K562 (cell line): ENCODE data around the gene TPX2. TPM values are rescaled to one million over a fixed set of nuclear protein-coding genes. Genes with fewer than 3 reads are reported as not detected.

Experiments used
- ATAC-seq: fragments of 200-7000 bp; cut with Tn5 transposase; 3 replicates; pipeline ENCODE4 v1.9.1; 2020; ENCODE audit warnings: moderate library complexity
- BruUV-seq: library from RNA; stranded (reverse); fragments of 400-500 nt; replicated peaks from 2 replicates; lab custom pipeline; 2021; lab: Mats Ljungman, UMichigan
- CTCF ChIA-PET: fragments of 300-600 bp; formaldehyde crosslinking; extraction: SDS; loops from one replicate; lab custom pipeline; 2021; ENCODE audit warnings: low intra/inter-chr PET ratio; lab: Yijun Ruan, JAX
- POLR2A ChIA-PET: fragments of 300-600, 350-650 bp; sonication (Branson Sonifier 250); formaldehyde crosslinking; extraction: SDS; loops from one replicate; lab custom pipeline; 2021; ENCODE audit warnings: antibody characterized with exemption, inconsistent platforms; lab: Yijun Ruan, JAX
- DNase-seq, 4 experiments: peaks; one replicate each; pipeline versions ENCODE4 v3.0.0 to v3.0.0-alpha.2; 2011 to 2018; ENCODE audit warnings: low spot score in 3 of 4, mixed read lengths in 3 of 4; ENCODE audit errors: extremely low read depth in 1 of 4
- FAIRE-seq: peaks from 2 replicates; lab custom pipeline; 2011; peaks lifted over from hg19 to GRCh38; lab: Jason Lieb, UNC
- H2AFZ ChIP-seq: 2 replicates; pipeline ENCODE4 v1.6.0; 2011; ENCODE audit warnings: low read depth, low read length, control low read depth, inconsistent platforms
- H3K27ac ChIP-seq: fragments of 200-600 bp; 3 replicates; pipeline ENCODE4 v1.8.0; 2011; ENCODE audit warnings: low read depth, mild to moderate bottlenecking, control low read depth, inconsistent platforms, low read length, moderate library complexity, mixed read lengths; ENCODE audit errors: extremely low read depth
- H3K27me3 ChIP-seq, 2 experiments: fragments of 300-600 bp in 1 of 2; 2 replicates in 1 of 2; 3 replicates in 1 of 2; pipeline versions ENCODE4 v1.6.0 to v1.8.0; 2011; ENCODE audit warnings: inconsistent platforms in 2 of 2, low read length in 2 of 2, mild to moderate bottlenecking in 1 of 2, mixed read lengths in 1 of 2, moderate library complexity in 1 of 2; ENCODE audit not compliant: control insufficient read depth in 2 of 2, insufficient read depth in 2 of 2
- H3K36me3 ChIP-seq: fragments of 300-600 bp; 3 replicates; pipeline ENCODE4 v1.8.0; 2011; ENCODE audit warnings: mild to moderate bottlenecking, low read length, inconsistent platforms; ENCODE audit not compliant: control insufficient read depth, insufficient read depth
- H3K4me1 ChIP-seq, 2 experiments: fragments of 200-600 bp in 1 of 2; replicated peaks in 1 of 2; 2 replicates in 1 of 2; 3 replicates in 1 of 2; pipeline versions ENCODE4 v1.5.1 to v1.8.0; 2011; ENCODE audit warnings: inconsistent platforms in 2 of 2, low read length in 2 of 2, mild to moderate bottlenecking in 1 of 2, mixed read lengths in 1 of 2, moderate library complexity in 1 of 2; ENCODE audit not compliant: control insufficient read depth in 2 of 2, insufficient read depth in 2 of 2
- H3K4me2 ChIP-seq: 2 replicates; pipeline ENCODE4 v1.6.1; 2011; ENCODE audit warnings: low read length, control low read depth, inconsistent platforms, mixed read lengths; ENCODE audit not compliant: insufficient read depth
- H3K4me3 ChIP-seq: fragments of 200-600 bp; sonication (generic), shearing (Covaris generic); 2 replicates; pipeline ENCODE4 v1.5.1; 2016; ENCODE audit warnings: control low read depth, inconsistent platforms
- H3K79me2 ChIP-seq: fragments of 200-600 bp; 3 replicates; pipeline ENCODE4 v1.8.0; 2011; ENCODE audit warnings: low read length, inconsistent platforms; ENCODE audit not compliant: control insufficient read depth, insufficient read depth
- H3K9ac ChIP-seq, 2 experiments: 2 replicates each; pipeline versions ENCODE4 v1.6.0 to v1.6.1; 2011; ENCODE audit warnings: low read depth in 2 of 2, low read length in 2 of 2, control low read depth in 1 of 2, inconsistent platforms in 1 of 2, mild to moderate bottlenecking in 1 of 2, mixed read lengths in 1 of 2; ENCODE audit not compliant: insufficient read depth in 1 of 2
- H3K9me1 ChIP-seq: one replicate; pipeline ENCODE4 v1.6.0; 2011; ENCODE audit warnings: inconsistent platforms, mild to moderate bottlenecking, low read length, moderate library complexity; ENCODE audit not compliant: control insufficient read depth, insufficient read depth
- H3K9me3 ChIP-seq: replicated peaks from 2 replicates; pipeline ENCODE4 v1.5.1; 2011; ENCODE audit warnings: low read depth, low read length, inconsistent platforms; ENCODE audit not compliant: control insufficient read depth, insufficient read depth
- H4K20me1 ChIP-seq: replicated peaks from 2 replicates; pipeline ENCODE4 v1.6.1; 2011; ENCODE audit warnings: low read length, inconsistent platforms, mixed read lengths; ENCODE audit not compliant: control insufficient read depth, insufficient read depth
- DNMT1 ChIP-seq: fragments of 450-650 bp; IDR thresholded peaks from 2 replicates; pipeline ENCODE4 v1.6.1; 2016; ENCODE audit warnings: antibody characterized with exemption, mild to moderate bottlenecking
- E2F3 ChIP-seq: fragments of 250-450 bp; sonication (Bioruptor Pico); IDR thresholded peaks from 2 replicates; pipeline ENCODE4 v1.4.0; 2020; ENCODE audit warnings: mild to moderate bottlenecking
- E4F1 ChIP-seq: fragments of 250-450 bp; sonication (Bioruptor Pico); IDR thresholded peaks from 2 replicates; pipeline ENCODE4 v1.5.0; 2021; ENCODE audit warnings: mild to moderate bottlenecking, borderline replicate concordance
- ESRRA ChIP-seq: fragments of 450-650 bp; IDR thresholded peaks from 2 replicates; pipeline ENCODE4 v1.6.1; 2014; ENCODE audit warnings: low read depth, mild to moderate bottlenecking, moderate library complexity, borderline replicate concordance
- IFI16 ChIP-seq: fragments of 250-450 bp; sonication (Bioruptor Pico); IDR thresholded peaks from 2 replicates; pipeline ENCODE4 v2.1.2; 2022; ENCODE audit warnings: mild to moderate bottlenecking, inconsistent platforms
- LEF1 ChIP-seq: fragments of 450-650 bp; IDR thresholded peaks from 2 replicates; pipeline ENCODE4 v1.6.1; 2016; ENCODE audit warnings: mild to moderate bottlenecking
- NCOA1 ChIP-seq: fragments of 450-650 bp; IDR thresholded peaks from 2 replicates; pipeline ENCODE4 v1.6.1; 2016; ENCODE audit warnings: low read depth
- NR2F6 ChIP-seq: fragments of 450-650 bp; formaldehyde crosslinking; IDR thresholded peaks from 2 replicates; pipeline ENCODE4 v1.4.0; 2020; ENCODE audit warnings: mild to moderate bottlenecking
- PRPF4 ChIP-seq: fragments of 200-400 bp; formaldehyde crosslinking; IDR thresholded peaks from one replicate; pipeline ENCODE4 v1.6.1; 2017; ENCODE audit warnings: low read length, low read depth, mild to moderate bottlenecking; ENCODE audit not compliant: insufficient read depth, poor library complexity, severe bottlenecking
- PTBP1 ChIP-seq: fragments of 200-400 bp; formaldehyde crosslinking; IDR thresholded peaks from 2 replicates; pipeline ENCODE4 v1.6.1; 2017; ENCODE audit warnings: low read depth, low read length
- RBM25 ChIP-seq: fragments of 200-400 bp; formaldehyde crosslinking; IDR thresholded peaks from 2 replicates; pipeline ENCODE4 v1.6.1; 2018; ENCODE audit warnings: low read length, low read depth, moderate library complexity; ENCODE audit not compliant: severe bottlenecking
- RFX5 ChIP-seq: IDR thresholded peaks from 2 replicates; pipeline ENCODE4 v1.6.1; 2011; ENCODE audit warnings: low read depth, mild to moderate bottlenecking, improper control_type of control experiment, low read length
- SNRNP70 ChIP-seq: fragments of 200-400 bp; formaldehyde crosslinking; optimal IDR thresholded peaks from 2 replicates; pipeline ENCODE3; 2017; ENCODE audit warnings: low read depth, low read length
- TRIM25 ChIP-seq: fragments of 450-650 bp; IDR thresholded peaks from 2 replicates; pipeline ENCODE4 v1.7.0; 2016; ENCODE audit warnings: borderline replicate concordance
- ZEB2 ChIP-seq: fragments of 450-650 bp; IDR thresholded peaks from 2 replicates; pipeline ENCODE4 v1.6.1; 2016
- ZNF23 ChIP-seq: fragments of 250-450 bp; sonication (Bioruptor Pico); IDR thresholded peaks from 2 replicates; pipeline ENCODE4 v1.4.0; 2020; ENCODE audit warnings: mild to moderate bottlenecking
- ZNF354B ChIP-seq: fragments of 250-450 bp; sonication (Bioruptor Pico); IDR thresholded peaks from 2 replicates; pipeline ENCODE4 v1.4.0; 2020
- ZNF707 ChIP-seq: fragments of 250-450 bp; sonication (Bioruptor Pico); conservative IDR thresholded peaks from 2 replicates; pipeline ENCODE4 v1.8.0; 2022; ENCODE audit warnings: inconsistent platforms, mild to moderate bottlenecking, moderate library complexity
- ZNF76 ChIP-seq: fragments of 250-450 bp; sonication (Bioruptor Pico); IDR thresholded peaks from 2 replicates; pipeline ENCODE4 v1.4.0; 2020; ENCODE audit warnings: mild to moderate bottlenecking, moderate library complexity, borderline replicate concordance
- WGBS: fragments of 100-300 bp; shearing (Covaris generic); methylation state at CpG from one replicate; pipeline ENCODE4 v1.1.6; 2016; ENCODE audit warnings: low coverage, mixed read lengths; ENCODE audit not compliant: insufficient coverage; ENCODE audit errors: missing lambda C conversion rate; 5-methylcytosine and 5-hydroxymethylcytosine counted together
- in situ Hi-C: fragments of 300-500 bp; cut with MboI; formaldehyde crosslinking; loops from 4 replicates; pipeline ENCODE4 v1.15.0; 2018; ENCODE audit warnings: inconsistent platforms, mixed read lengths
- intact Hi-C: fragments of 100-400 bp; cut with micrococcal nuclease; formaldehyde crosslinking; loops from 2 replicates; pipeline ENCODE4 v1.14.2; 2022
- polyA plus RNA-seq, 8 experiments: library from polyadenylated mRNA; depleted of rRNA in 4 of 8; stranded (reverse) in 5 of 8; unstranded in 3 of 8; fragments of >200 nt; fragmentation: Nextera tagmentation in 2 of 8; fragmentation: Illumina TruSeq in 1 of 8; extraction: Ambion mirVana in 2 of 8; extraction: Trizol in 1 of 8; gene quantifications; 2 replicates each; pipeline versions ENCODE4 v1.2.1 to v1.2.3, GENCODE V29; 2011 to 2014; ENCODE audit warnings: inconsistent platforms in 1 of 8, missing spikeins in 1 of 8
- total RNA-seq, 7 experiments: library from RNA; depleted of rRNA in 6 of 7; stranded (reverse); fragments of >200 nt in 6 of 7; fragmentation: Illumina TruSeq in 2 of 7; extraction: Trizol in 2 of 7; gene quantifications; 2 replicates each; pipeline versions ENCODE4 v1.2.1 to v1.2.3, GENCODE V29; 2011 to 2021; ENCODE audit warnings: low replicate concordance in 1 of 7
- TF ChIP-seq, protein P1 (sequence below): sonication (generic); formaldehyde crosslinking; IDR thresholded peaks from 2 replicates; pipeline ENCODE4 v1.8.0; 2022; ENCODE audit warnings: missing genetic modification reagents, mild to moderate bottlenecking, borderline replicate concordance

TPX2 gene
- total and polyA plus RNA-seq, 9 of the 15 experiments (the other 6 are each of a cell fraction or from before 2014, with no cell fraction given): 48.0 to 241 (median 133) TPM

DNA sequence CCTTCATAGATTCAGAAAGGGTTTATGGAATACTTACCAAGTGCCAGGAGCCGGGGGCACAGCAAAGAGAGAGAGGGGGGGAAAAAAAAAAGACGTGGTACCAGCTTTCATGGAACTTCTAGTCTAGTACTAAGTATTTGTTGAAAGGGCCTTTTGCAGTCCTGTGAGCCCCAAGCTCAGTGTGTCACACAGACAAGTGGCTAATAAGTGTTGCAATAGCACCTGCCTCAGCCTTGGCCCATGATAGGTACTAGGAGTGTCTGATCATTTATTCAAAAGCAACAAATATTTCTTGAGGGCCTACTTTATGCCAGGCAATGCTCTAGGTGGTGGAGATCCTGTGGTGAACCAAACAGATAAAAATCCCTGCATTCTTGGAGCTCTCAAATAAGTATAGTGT lies 88.0 kb downstream of the TPX2 start:
- no peak overlapping the region for H3K4me3 ChIP-seq
- BruUV-seq: no TSS peak
- H3K9me1 ChIP-seq: no peaks in the 10 kb centered on the region
- intact Hi-C loops (loop anchor here (10.0 kb wide), 2 partner anchors 208 to 828 kb away; no protein-coding TSS in a partner anchor), in situ Hi-C loops (loop anchor here (25.0 kb wide), 1 partner anchor 835 kb away; the partner anchor contains the start of gene C20orf203)
- FAIRE-seq (no peak), ATAC-seq (no peak), DNase-seq (no peak)
- H3K4me2 ChIP-seq: no peak overlapping the region
- ChIA-PET CTCF (interaction anchor here (1.0 to 1.6 kb wide), 3 partner anchors 19 to 206 kb away, joined by 3 read pairs; no protein-coding TSS in a partner anchor), POLR2A (interaction anchor here (0.6 to 1.2 kb wide), 4 partner anchors 9 to 1470 kb away, joined by 3 read pairs; no protein-coding TSS in a partner anchor)
- H4K20me1 ChIP-seq: peaks cover 4% of the 10 kb centered on the region; the same call in 1 of the 2 replicates
- peaks cover 0 to 11% of the 10 kb centered on the region in 2 experiments; a peak in 3 of 5 replicates for H3K4me1 ChIP-seq
- no peak overlapping the region for H3K27ac ChIP-seq
- H3K9ac ChIP-seq: no peak overlapping the region
- H3K36me3 ChIP-seq: no peaks in the 10 kb centered on the region
- peaks cover 11 to 16% of the 10 kb centered on the region in 2 experiments; a peak in 3 of 5 replicates for H3K27me3 ChIP-seq
- TF ChIP-seq NR2F6 (no peak), ZEB2 (no peak), RBM25 (no peak), NCOA1 (no peak), ZNF76 (CRISPR knock-in tag) (no peak), SNRNP70 (no peak), TRIM25 (no peak), E4F1 (CRISPR knock-in tag) (no peak), DNMT1 (no peak), ESRRA (no peak), RFX5 (no peak), PTBP1 (no peak), ZNF354B (no peak), ZNF707 (CRISPR knock-in tag) (no peak), E2F3 (CRISPR knock-in tag) (no peak), PRPF4 (no peak), IFI16 (no peak), LEF1 (no peak), ZNF23 (CRISPR knock-in tag) (no peak)
- TF ChIP-seq, protein P1, sequence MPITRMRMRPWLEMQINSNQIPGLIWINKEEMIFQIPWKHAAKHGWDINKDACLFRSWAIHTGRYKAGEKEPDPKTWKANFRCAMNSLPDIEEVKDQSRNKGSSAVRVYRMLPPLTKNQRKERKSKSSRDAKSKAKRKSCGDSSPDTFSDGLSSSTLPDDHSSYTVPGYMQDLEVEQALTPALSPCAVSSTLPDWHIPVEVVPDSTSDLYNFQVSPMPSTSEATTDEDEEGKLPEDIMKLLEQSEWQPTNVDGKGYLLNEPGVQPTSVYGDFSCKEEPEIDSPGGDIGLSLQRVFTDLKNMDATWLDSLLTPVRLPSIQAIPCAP (CRISPR knock-in tag): no peak
- no peaks in the 10 kb centered on the region for H3K79me2 ChIP-seq
- no peak overlapping the region for H2AFZ ChIP-seq
- WGBS: 30% methylated on average over 2 of the region's 2 CpGs
- no peaks in the 10 kb centered on the region for H3K9me3 ChIP-seq
